Stimulated activated naive CD8-positive, alpha-beta T cell treated with anti-CD3 and anti-CD28 coated beads, Interleukin-15, amount 100 ng/mL, for 72 hours (primary cell): ENCODE data around the gene IFFO2.

Experiments
- ATAC-seq: fragments of 150-1000 bp; cut with Tn5 transposase; 2 replicates; pipeline ENCODE4 v1.10.0; 2021; ENCODE audit warnings: mild to moderate bottlenecking, moderate library complexity
- DNase-seq, 2 donors: peaks; one replicate each; pipeline ENCODE4 v3.0.0; 2021 to 2022
- H3K27ac Mint-ChIP-seq, 2 donors: one replicate each; pipeline ENCODE4 v1.8.0; 2022; ENCODE audit warnings: mild to moderate bottlenecking in 2 of 2, mixed read lengths in 2 of 2, moderate library complexity in 2 of 2
- H3K27me3 Mint-ChIP-seq: one replicate; pipeline ENCODE4 v1.8.0; 2022; ENCODE audit warnings: mixed read lengths
- H3K4me1 Mint-ChIP-seq: one replicate; pipeline ENCODE4 v1.8.0; 2022; ENCODE audit warnings: mild to moderate bottlenecking, mixed read lengths
- H3K4me3 Mint-ChIP-seq, 2 donors: one replicate each; pipeline ENCODE4 v1.8.0; 2022; ENCODE audit warnings: mild to moderate bottlenecking in 2 of 2, mixed read lengths in 2 of 2, moderate library complexity in 1 of 2
- H3K9me3 Mint-ChIP-seq, 2 donors: one replicate each; pipeline ENCODE4 v1.8.0; 2022; ENCODE audit warnings: mixed read lengths in 2 of 2

The IFFO2 gene

DNA sequence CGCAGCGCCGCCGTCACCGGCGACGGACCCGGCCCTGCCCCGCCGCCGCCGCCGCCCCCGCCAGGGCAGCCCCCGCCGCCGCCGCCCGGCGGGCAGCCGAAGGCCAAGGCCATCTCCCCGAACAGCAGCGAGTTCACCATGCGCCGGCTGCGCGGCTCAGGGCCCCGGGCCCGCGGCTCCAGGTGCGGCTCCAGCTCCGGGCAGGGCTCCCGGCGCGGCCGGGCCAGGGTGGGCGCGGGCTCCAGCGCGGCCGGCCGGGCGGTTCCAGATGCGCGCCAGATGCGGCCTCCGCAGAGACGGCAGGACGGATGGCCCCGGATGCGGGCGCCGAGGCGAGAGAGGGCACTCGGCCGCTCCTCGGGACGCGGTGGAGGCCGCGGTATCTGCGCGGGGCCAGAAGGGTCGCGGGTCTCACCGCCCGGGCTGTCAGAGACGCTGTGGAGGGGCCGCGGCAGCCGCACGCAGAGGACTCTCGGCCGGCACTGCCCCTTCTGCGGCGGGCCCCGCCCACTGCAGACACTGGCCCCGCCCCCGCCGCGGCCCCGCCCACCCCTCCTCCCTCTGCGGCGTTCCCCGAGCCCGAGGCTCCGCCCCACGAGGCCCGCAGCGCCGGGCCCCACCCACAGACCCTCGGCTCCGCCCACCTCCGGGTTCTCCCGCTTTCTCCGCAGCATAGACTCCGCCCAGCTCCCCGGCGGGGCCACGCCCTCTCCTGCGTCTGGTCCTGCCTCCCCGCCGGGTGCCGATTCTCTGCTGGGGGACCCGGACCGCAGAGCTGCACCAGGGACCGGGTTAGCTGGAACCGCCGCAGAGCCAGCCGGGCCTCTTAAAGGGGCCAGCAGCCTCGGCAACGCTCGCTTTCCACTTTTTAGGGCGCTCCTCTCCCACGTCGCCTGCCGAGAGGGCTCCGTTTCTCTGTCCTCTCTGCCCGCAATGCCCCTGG is at the start of gene IFFO2:
TSS of gene IFFO2 (minus strand) at position 484 of the 943 bp plus-strand sequence. CDS start at position 140, 344 bp downstream.
- peaks cover 69% of the 10 kb centered on the region for H3K4me1 Mint-ChIP-seq
- no peaks in the 10 kb centered on the region for H3K9me3 Mint-ChIP-seq
- H3K4me3 Mint-ChIP-seq = peak within 1 kb of the TSS; percentile 84 to 95
- H3K27me3 Mint-ChIP-seq = no peaks in the 10 kb centered on the region
- peak within 1 kb of the TSS; percentile 84 to 96 for H3K27ac Mint-ChIP-seq
- DNase-seq (peak; percentile 96 to 99), ATAC-seq (peak; percentile 58)

DNA sequence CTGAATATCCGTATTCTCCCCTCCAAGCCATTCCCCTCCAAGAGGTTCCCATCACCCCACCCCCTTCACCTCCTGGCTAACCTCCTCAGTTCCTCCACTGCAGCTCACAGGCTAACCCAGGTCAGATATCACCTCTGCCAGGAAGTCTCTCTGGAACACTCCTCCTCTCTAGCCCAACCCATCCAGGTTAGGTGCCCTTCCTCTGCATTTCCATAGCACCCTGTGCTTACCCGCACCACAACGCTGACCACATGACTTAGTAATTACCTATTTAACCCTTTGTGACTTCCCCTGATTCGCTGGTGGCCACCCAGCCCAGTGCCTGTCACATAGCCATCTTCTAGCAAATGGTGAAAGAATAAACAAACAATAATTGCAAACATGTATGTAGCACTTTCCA is 49.5 kb upstream of the IFFO2 start:
- Mint-ChIP-seq H3K27me3 (peaks cover 29% of the 10 kb centered on the region), H3K4me1 (peaks cover 20% of the 10 kb centered on the region), H3K9me3 (peaks cover 18 to 26% of the 10 kb centered on the region in 2 donors), H3K27ac (peak overlapping the region in 1 of 2 donors; percentile 23), H3K4me3 (no peak overlapping the region)
- peak; percentile 24 for ATAC-seq
- DNase-seq = no peak

DNA sequence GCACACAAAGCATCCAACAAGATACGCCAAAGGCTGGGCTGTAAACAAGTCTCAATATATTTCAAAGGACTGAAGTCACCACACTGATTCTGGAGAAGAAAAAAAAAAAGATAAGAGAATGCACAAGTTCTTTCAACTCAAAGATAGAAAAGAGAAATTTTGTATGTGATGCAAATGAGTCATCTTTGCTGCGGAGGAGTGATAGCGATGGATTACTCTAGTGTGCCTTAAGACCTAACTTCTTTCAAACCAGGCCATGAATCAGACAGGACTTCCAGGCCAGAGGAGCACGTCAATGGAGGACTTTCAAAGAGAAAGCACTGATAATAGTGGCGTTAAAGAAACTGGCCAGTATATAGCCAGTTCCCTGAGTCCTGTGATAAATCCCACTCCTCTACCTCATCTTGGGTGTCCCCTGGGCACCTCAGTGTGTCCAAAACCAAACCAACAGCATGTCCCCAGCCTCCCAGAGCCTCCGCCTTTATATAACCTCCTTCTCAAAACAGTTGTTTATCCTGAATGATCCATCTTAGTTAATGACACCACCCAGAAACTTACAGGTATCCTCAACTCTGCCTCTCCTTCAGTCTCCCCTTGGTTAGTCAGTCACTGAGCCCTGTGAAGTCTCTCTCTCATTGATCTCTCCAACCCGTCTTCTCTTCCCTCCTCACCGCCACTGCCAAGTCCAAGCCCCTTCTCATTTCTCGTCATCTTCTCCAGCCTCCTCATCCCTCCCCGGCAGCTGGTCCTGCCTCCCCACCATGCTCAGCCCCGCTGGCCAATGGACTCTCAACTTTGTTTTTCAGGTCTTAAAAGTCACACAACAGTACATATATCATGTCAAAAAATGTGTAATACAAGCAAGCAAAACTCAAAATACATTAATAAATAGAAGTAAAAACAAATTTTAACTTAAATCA is 47.2 kb upstream of the IFFO2 start:
- ATAC-seq (no peak), DNase-seq (no peak)
- H3K4me1 Mint-ChIP-seq = no peaks in the 10 kb centered on the region
- H3K27me3 Mint-ChIP-seq = peaks cover 29% of the 10 kb centered on the region
- H3K9me3 Mint-ChIP-seq = peaks cover 33 to 42% of the 10 kb centered on the region in 2 donors
- H3K4me3 Mint-ChIP-seq = no peak overlapping the region
- no peak overlapping the region for H3K27ac Mint-ChIP-seq

DNA sequence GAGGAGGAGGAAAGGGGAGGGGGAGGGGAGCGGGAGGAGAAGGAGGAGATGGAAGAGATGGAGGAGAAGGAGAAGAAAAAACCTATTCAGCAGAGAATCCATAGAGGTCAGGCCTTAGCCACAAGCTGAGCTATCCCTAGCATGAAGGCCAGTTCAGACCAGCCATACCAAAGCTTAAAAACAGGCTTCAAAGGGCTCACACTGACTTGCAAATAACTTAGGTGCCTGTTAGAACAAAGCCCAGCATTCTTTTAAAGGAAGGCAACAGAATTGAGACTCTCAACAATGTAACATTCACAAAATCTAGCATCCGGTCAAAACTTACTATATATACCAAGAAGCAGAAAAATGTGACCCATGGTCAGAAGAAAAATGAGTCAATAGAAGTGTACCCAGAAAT is 43.6 kb upstream of the IFFO2 start:
- ATAC-seq (no peak), DNase-seq (no peak)
- peaks cover 19% of the 10 kb centered on the region for H3K27me3 Mint-ChIP-seq
- no peaks in the 10 kb centered on the region for H3K4me1 Mint-ChIP-seq
- H3K9me3 Mint-ChIP-seq = peaks cover 33 to 42% of the 10 kb centered on the region in 2 donors
- H3K27ac Mint-ChIP-seq = no peak overlapping the region
- no peak overlapping the region for H3K4me3 Mint-ChIP-seq

DNA sequence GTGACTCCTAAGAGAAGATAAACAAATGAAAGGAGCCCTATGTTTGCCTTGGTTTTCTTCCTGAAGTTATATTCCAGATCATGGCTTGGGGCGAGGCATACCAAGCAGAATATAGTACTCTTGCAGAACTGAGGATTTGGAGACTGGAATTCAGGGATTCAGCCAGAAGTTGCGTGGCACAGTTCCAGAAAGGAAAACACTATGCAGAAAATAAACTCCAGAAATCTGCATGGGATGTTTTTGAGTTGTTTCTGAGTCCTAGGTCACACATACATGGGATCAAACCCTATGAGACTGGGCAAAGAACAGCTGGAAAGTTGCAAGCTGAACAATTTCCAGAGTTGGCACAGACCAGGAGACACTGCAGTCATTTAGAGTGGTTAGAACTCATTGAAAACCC is 42.9 kb upstream of the IFFO2 start:
- Mint-ChIP-seq H3K27me3 (peaks cover 19% of the 10 kb centered on the region), H3K4me3 (no peak overlapping the region), H3K9me3 (peaks cover 33 to 42% of the 10 kb centered on the region in 2 donors), H3K27ac (no peak overlapping the region), H3K4me1 (no peaks in the 10 kb centered on the region)
- no peak for DNase-seq
- ATAC-seq = no peak

DNA sequence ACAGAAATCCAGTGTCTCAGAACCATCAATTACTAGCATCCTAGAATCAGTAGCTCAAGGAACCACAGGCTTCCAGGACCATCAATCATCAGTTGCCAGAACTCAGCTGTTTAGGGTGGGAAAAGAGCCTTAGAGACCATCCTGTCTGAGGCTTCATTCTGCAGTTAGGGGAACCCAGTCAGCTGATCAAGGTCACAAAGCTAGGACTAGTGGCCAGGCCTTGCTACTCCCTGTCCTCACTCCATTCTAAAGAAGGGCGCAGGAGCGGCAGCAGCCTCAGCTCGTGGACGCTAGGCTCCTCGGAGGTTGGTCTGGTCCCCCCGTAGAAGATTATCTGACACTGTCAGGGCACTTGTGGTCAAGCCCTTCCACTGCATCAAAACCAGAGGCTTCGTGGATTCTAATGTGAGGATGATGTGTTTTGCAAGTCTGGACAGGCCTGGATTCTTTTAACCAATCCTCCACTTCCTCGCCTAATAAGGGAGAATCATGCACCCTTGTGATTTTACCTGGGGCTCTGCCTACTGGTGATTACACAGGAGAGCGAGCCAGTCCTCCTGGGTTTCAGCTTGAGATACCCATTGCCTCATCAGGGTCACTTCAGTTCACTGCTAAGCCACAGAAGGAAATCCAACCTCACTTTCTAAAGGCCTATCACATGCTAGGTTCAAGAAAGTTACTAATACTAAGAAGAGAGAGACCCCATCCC is 41.7 kb upstream of the IFFO2 start:
- peaks cover 19% of the 10 kb centered on the region for H3K27me3 Mint-ChIP-seq
- H3K27ac Mint-ChIP-seq = no peak overlapping the region
- peaks cover 33% of the 10 kb centered on the region in 2 donors for H3K9me3 Mint-ChIP-seq
- H3K4me1 Mint-ChIP-seq = no peaks in the 10 kb centered on the region
- ATAC-seq (no peak), DNase-seq (no peak)
- no peak overlapping the region for H3K4me3 Mint-ChIP-seq

DNA sequence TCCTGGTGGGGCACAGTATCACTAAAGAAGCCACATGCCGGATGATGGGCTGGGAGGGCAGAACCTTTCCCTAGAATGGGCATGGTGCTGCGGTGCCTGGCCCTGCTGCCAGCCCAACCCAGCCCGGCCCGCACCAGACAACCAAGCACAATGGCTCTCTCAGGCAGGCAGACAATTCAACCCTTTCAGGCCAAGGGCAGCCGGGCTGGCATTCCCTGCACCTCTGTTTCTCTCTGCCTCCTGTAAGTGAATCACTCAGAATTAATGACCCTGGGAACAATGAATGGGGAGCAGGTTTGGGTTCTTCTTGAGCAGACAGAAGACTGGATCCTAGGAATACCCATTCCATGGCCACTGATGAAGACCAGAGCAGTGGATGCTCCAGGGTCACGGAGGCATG is 41.0 kb upstream of the IFFO2 start:
- ATAC-seq (no peak), DNase-seq (no peak)
- Mint-ChIP-seq H3K9me3 (peaks cover 31% of the 10 kb centered on the region in 2 donors), H3K4me3 (no peak overlapping the region), H3K27ac (peak overlapping the region in 1 of 2 donors; percentile 72), H3K27me3 (peaks cover 19% of the 10 kb centered on the region), H3K4me1 (no peaks in the 10 kb centered on the region)

DNA sequence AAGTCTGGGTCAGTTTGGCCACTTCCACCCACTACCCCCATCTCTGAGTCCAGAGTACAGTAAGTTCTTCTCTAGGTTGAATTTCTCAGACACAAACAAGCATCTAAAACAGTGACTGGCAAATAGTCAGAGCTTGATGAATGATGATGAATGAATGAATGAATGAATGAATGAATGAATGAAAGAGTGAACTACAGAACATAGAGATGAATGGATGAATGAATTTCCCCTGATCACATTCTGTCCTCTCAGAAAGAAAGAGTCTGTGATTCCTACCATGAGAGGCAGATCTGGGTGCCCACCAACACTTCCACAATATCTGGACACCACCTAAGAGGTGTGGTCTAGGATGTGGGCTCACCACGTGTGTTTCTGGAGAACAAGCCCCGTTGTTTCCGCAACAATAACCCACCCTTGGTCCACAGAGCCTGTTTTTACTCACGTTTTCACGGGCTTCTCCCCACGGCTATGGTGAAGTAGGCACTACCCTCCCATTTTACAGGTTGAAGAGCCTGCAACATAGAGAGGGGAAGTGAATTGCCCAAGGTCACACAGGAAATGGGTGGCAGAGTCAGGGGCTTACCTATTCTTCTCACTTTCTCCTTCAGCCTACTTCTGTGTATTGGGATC is 40.2 kb upstream of the IFFO2 start:
- Mint-ChIP-seq H3K4me1 (no peaks in the 10 kb centered on the region), H3K4me3 (no peak overlapping the region), H3K27me3 (peaks cover 19% of the 10 kb centered on the region), H3K9me3 (peaks cover 22% of the 10 kb centered on the region in 2 donors), H3K27ac (no peak overlapping the region)
- DNase-seq = peak in 1 of 2 donors; percentile 19
- peak; percentile 39 for ATAC-seq

DNA sequence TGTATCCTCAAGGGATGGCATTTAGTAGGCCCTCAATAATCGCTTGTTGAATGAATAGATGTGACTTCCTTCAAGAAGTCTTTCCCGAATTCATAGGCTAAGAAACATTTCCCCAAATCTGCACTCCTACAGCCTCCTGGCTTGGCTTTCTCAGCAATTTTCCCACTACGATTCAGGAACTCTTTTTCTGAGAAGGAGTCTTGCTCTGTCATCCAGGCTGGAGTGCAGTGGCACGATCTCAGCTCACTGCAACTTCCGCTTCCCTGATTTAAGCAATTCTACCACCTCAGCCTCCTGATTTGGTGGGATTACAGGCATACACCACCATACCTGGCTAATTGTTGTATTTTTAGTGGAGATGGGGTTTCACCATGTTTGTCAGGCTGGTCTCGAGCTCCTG is 37.9 kb upstream of the IFFO2 start:
- no peak for DNase-seq
- no peak for ATAC-seq
- no peaks in the 10 kb centered on the region for H3K4me1 Mint-ChIP-seq
- H3K27ac Mint-ChIP-seq = no peak overlapping the region
- no peak overlapping the region for H3K4me3 Mint-ChIP-seq
- H3K9me3 Mint-ChIP-seq = peaks cover 0 to under 1% of the 10 kb centered on the region in 2 donors
- peaks cover 19% of the 10 kb centered on the region for H3K27me3 Mint-ChIP-seq

DNA sequence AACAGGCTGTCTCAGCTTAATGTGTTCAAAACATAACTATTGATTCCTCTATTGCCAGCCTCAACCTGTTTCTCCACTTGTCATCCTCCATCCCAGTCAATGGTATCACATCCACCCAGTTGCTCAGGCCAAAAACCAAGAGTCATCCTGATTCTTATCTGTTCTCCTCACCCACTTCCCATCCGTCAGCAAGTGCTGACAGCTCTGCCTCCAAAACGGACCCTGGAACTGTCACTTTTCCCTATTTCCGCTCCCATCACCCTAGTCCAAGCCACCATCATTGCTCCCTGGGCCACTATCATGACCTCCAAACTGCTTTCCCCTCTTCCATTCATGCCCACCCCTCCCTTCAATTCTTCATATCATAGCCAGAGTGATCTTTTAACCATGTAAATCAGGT is 36.2 kb upstream of the IFFO2 start:
- Mint-ChIP-seq H3K9me3 (no peaks in the 10 kb centered on the region), H3K4me3 (no peak overlapping the region), H3K4me1 (no peaks in the 10 kb centered on the region), H3K27ac (no peak overlapping the region), H3K27me3 (peaks cover 12% of the 10 kb centered on the region)
- ATAC-seq (no peak), DNase-seq (no peak)

DNA sequence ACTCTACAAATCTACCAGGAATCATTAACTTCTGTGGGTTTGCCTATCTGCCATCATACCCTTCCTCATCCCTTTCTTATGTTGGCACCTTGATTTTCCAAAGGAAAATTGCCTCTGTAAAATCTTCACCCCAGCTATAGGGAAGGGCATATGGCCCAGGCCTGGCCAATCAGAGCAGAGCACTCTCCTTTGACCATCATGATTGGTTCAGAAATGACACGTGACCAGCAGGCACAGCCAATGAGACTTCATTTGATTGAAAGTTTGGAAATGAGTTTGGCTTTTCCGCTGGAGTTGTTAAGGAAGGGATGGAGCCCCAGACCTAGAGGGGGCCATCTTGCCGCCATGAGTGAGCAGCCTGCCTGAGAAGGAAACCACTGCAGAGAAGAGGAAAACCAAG is 35.1 kb upstream of the IFFO2 start:
- Mint-ChIP-seq H3K27me3 (peaks cover 11% of the 10 kb centered on the region), H3K27ac (no peak overlapping the region), H3K4me1 (no peaks in the 10 kb centered on the region), H3K4me3 (no peak overlapping the region), H3K9me3 (no peaks in the 10 kb centered on the region)
- ATAC-seq (no peak), DNase-seq (no peak)

DNA sequence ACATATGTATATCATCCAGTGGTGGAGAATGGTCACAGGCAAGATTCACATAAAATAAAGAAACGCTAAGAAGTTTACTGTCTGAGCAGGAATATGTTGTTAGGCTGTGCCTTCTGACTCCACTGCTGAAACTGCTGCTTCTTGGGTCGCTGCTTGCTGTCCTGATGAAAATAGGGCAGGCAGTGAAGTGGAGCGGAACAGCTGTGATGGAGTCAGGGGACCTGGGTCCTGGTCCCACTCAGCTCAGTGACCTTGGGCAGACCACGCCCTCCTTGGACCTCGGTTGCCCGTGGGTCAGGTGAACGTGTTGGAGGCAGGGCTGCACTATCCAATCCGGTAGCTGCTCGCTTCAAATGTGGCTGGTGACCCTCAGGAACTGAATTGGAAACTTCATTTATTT is 33.4 kb upstream of the IFFO2 start:
- no peak for DNase-seq
- Mint-ChIP-seq H3K27ac (no peak overlapping the region), H3K27me3 (peaks cover 8% of the 10 kb centered on the region), H3K4me1 (no peaks in the 10 kb centered on the region), H3K4me3 (no peak overlapping the region), H3K9me3 (no peaks in the 10 kb centered on the region)
- no peak for ATAC-seq

DNA sequence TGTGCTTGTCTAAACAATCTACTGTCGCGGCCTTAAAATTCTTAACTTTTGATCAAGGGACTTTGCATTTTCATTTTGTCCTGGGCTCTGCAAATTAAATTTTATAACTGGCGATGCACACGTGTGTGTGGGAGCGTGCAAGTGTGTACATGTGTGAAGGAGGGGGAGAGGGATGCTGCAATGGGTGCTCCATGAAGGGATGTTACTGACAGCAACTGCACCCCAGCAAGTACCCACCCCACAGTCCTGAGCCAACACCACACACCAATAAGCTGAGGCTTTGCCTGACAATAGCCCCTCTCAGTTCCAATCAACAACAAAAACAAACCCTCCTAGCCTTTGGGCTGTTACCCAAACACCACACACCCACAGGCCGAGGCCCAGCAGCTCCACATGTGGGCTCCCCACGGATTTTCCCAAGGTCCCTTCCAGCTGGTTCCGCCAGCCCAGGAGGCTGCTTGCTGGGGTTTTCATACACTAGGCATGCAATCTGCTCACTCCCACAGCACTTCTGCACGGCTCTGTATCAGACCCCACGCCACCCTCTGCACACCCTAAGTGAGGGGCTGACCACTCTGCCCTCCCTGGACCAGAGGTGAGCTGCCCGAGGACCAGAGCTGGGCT is 32.8 kb upstream of the IFFO2 start:
- H3K27me3 Mint-ChIP-seq = peaks cover 11% of the 10 kb centered on the region
- H3K9me3 Mint-ChIP-seq = no peaks in the 10 kb centered on the region
- no peaks in the 10 kb centered on the region for H3K4me1 Mint-ChIP-seq
- no peak overlapping the region for H3K4me3 Mint-ChIP-seq
- DNase-seq (no peak), ATAC-seq (no peak)
- H3K27ac Mint-ChIP-seq = no peak overlapping the region

DNA sequence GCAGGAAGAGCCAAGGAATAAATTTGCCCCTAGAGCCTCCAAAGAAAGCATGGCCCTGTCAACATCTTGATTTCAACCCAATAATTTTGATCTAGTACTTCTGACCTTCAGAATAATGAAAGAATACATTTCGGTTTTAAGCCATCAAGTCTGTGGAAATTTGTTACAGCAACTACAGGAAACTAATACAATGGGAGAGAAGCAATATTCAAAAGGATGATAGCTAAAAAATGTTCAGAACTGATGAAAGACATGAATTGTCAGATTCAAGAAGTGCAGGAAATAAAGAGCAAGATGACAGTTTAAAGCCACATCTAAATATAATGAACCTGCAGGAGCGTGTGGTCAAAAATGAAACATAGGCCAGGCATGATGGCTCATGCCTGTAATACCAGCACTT is 24.8 kb upstream of the IFFO2 start:
- Mint-ChIP-seq H3K27me3 (peaks cover 38% of the 10 kb centered on the region), H3K4me1 (no peaks in the 10 kb centered on the region), H3K27ac (no peak overlapping the region), H3K4me3 (no peak overlapping the region), H3K9me3 (peaks cover 23 to 28% of the 10 kb centered on the region in 2 donors)
- ATAC-seq = no peak
- DNase-seq = no peak
